Vagina (tissue), 2 donors: ENCODE results near the gene SLC22A4. TPM values are rescaled to one million over a fixed set of nuclear protein-coding genes. Genes with fewer than 3 reads are reported as not detected.

Source experiments
- DNase-seq, 2 donors: peaks; one replicate each; pipeline ENCODE4 v3.0.0-alpha.2; 2017; ENCODE audit errors: extremely low spot score in 2 of 2
- H3K27ac ChIP-seq: fragments of 200-600 bp; sonication (generic); one replicate; pipeline ENCODE4 v1.5.1; 2019
- H3K27me3 ChIP-seq: fragments of 200-600 bp; sonication (generic); one replicate; pipeline ENCODE4 v1.5.1; 2019
- H3K36me3 ChIP-seq, 2 donors: fragments of 200-600 bp; sonication (generic); one replicate each; pipeline ENCODE4 v1.5.1; 2017 to 2019
- H3K4me1 ChIP-seq: fragments of 200-600 bp; sonication (generic); one replicate; pipeline ENCODE4 v1.5.1; 2019
- H3K4me3 ChIP-seq, 2 donors: fragments of 200-600 bp; sonication (generic); 1 replicate in 1 of 2; 2 replicates in 1 of 2; pipeline ENCODE4 v1.5.1; 2016 to 2019
- H3K9me3 ChIP-seq: fragments of 200-600 bp; sonication (generic); one replicate; pipeline ENCODE4 v1.5.1; 2019
- POLR2A ChIP-seq, 2 donors: fragments of 450-650 bp; IDR thresholded peaks; one replicate each; pipeline ENCODE4 v1.6.1; 2017; ENCODE audit warnings: antibody characterized with exemption in 2 of 2, mild to moderate bottlenecking in 2 of 2, moderate library complexity in 2 of 2
- POLR2AphosphoS5 ChIP-seq, 2 donors: sonication (generic); formaldehyde crosslinking; IDR thresholded peaks; one replicate each; pipeline ENCODE4 v1.9.0; 2017; ENCODE audit warnings: antibody characterized with exemption in 2 of 2, mild to moderate bottlenecking in 2 of 2, low read depth in 1 of 2; ENCODE audit not compliant: insufficient read depth in 1 of 2
- intact Hi-C: fragments of 100-400 bp; cut with DNase I; formaldehyde crosslinking; loops from one replicate; pipeline ENCODE4 v1.15.1; 2023
- total RNA-seq: library from RNA; depleted of rRNA; stranded (reverse); fragments of >200 nt; gene quantifications from one replicate; pipeline ENCODE4 v1.2.3, GENCODE V29; 2016
- TF ChIP-seq, protein P1 (sequence below), 3 experiments: fragments of 450-650 bp in 2 of 3; fragments of 200-600 bp in 1 of 3; sonication (generic) in 1 of 3; IDR thresholded peaks; one replicate each; pipeline ENCODE4 v1.5.1; 2017 to 2019; ENCODE audit warnings: antibody characterized with exemption in 3 of 3, mild to moderate bottlenecking in 2 of 3, moderate library complexity in 2 of 3

Gene SLC22A4
- total RNA-seq, 1 donor from 2014 or later = 1.7 TPM

DNA sequence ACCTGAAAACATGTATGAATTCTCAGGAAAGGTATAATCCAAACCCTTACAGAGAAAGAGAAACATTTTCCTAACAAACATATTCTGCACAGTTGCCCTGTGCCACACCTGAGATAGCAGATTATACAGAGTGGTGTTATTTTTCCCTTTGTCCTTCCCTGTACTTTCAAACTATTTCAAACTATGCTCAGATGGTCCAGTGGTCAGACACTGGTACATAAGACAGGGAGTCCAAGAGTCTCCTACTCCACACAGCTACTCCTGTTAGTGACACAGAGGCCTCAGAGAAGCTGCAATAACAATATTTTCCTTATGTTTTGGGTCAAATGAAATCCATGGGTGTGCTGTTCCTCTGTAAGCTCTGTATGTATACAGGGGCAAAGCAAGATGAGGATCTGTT lies 45.3 kb downstream of the SLC22A4 start:
- no peaks in the 10 kb centered on the region for H3K36me3 ChIP-seq
- no peaks in the 10 kb centered on the region for H3K4me1 ChIP-seq
- H3K27me3 ChIP-seq = no peaks in the 10 kb centered on the region
- DNase-seq = no peak
- no peak overlapping the region for H3K27ac ChIP-seq
- no peaks in the 10 kb centered on the region for H3K9me3 ChIP-seq
- TF ChIP-seq POLR2A (IDR thresholded peaks at IDR 0.05) (no peak), POLR2AphosphoS5 (IDR thresholded peaks at IDR 0.05; ENCODE audit: insufficient read depth in 1 of 2, low read depth in 1 of 2) (no peak)
- TF ChIP-seq, protein P1, sequence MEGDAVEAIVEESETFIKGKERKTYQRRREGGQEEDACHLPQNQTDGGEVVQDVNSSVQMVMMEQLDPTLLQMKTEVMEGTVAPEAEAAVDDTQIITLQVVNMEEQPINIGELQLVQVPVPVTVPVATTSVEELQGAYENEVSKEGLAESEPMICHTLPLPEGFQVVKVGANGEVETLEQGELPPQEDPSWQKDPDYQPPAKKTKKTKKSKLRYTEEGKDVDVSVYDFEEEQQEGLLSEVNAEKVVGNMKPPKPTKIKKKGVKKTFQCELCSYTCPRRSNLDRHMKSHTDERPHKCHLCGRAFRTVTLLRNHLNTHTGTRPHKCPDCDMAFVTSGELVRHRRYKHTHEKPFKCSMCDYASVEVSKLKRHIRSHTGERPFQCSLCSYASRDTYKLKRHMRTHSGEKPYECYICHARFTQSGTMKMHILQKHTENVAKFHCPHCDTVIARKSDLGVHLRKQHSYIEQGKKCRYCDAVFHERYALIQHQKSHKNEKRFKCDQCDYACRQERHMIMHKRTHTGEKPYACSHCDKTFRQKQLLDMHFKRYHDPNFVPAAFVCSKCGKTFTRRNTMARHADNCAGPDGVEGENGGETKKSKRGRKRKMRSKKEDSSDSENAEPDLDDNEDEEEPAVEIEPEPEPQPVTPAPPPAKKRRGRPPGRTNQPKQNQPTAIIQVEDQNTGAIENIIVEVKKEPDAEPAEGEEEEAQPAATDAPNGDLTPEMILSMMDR (IDR thresholded peaks at IDR 0.05) = no peak
- no peak overlapping the region for H3K4me3 ChIP-seq
- intact Hi-C loops = no loop called here

DNA sequence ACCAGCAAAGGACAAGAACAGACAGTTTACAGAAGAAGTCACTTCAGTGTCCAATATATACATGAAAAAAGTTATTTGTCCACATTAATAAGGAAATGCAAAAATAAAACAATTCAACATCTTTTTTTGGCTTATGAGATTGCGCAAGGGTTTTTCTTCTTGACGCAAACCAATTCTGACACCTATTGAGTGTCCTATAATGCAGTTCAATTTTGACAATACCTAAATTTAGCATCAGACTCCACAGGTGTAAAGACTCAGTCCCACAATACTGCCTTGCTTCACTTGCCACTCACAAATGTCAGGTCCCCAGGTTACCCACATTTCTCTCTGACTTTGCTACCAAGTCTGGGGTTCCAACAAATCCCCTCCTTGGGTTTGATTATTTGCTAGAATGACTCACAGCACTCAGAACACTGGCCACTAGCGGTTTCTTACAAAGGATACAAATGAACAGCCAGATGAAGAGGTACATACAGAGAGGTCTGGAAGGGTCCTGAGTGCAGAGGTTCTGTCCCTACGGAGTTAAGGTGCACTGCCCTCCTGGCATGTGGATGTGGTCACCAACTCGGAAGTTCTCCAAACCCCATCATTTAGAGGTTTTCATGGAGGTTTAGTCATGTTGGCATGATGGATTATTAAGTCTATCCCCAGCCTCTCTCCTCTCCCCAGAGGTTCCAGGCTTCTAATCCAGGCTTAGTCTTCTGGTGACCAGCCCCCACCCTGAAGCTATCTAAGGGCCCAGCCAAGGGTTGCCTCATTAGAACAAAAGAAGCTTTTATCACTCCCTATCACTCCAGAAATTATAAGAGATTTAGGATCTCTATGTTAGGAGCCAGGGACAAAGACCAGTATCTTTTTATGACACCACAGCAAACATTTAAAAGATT lies 48.3 kb downstream of the SLC22A4 start:
- TF ChIP-seq POLR2A (IDR thresholded peaks at IDR 0.05) = no peak
- TF ChIP-seq, protein P1 (IDR thresholded peaks at IDR 0.05) = no peak
- no peak for TF ChIP-seq POLR2AphosphoS5 (IDR thresholded peaks at IDR 0.05; ENCODE audit: insufficient read depth in 1 of 2, low read depth in 1 of 2)
- Histone ChIP-seq H3K27me3 (no peaks in the 10 kb centered on the region), H3K9me3 (no peaks in the 10 kb centered on the region), H3K36me3 (no peaks in the 10 kb centered on the region), H3K27ac (no peak overlapping the region), H3K4me3 (no peak overlapping the region), H3K4me1 (no peaks in the 10 kb centered on the region)
- intact Hi-C loops = no loop called here
- DNase-seq = no peak

DNA sequence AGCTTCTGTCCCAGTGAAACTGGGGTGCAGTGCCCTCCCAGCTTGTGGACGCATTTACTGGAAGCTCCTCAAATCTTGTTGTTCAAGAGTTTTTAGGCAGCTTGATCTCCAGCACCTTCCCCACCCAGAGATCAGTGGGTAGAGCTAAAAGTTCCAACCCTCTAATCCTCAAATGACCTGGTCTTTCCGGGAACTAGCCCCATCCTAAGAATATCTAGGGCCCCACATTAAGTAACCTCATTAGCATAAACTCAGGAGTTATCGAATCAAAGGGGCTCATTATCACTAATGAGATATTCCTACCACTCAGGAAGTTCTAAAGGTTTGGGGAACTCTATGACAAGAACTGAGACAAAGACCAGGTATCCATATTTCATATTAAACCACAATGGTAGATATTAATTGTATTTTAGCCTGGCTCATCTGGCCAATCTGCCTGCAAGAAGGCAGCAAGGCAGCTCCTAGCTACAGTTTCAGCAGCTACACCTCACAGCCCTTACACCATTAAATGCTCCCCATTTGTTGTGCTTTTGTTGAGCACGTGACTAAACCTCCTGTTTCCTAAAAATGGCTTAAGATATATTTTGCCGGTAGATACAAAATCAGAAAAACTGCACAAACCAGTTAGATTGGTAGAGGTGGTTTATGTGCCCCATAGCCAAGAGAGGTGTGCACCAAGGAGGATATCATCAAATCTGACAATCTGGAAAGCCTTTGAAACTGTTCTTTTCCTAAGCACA lies 50.8 kb downstream of the SLC22A4 start:
- TF ChIP-seq, protein P1 (IDR thresholded peaks at IDR 0.05) = no peak
- TF ChIP-seq POLR2A (IDR thresholded peaks at IDR 0.05) (no peak), POLR2AphosphoS5 (IDR thresholded peaks at IDR 0.05; ENCODE audit: insufficient read depth in 1 of 2, low read depth in 1 of 2) (no peak)
- intact Hi-C loops = no loop called here
- DNase-seq = no peak
- Histone ChIP-seq H3K27me3 (no peaks in the 10 kb centered on the region), H3K9me3 (no peaks in the 10 kb centered on the region), H3K4me3 (no peak overlapping the region), H3K4me1 (no peaks in the 10 kb centered on the region), H3K36me3 (peaks cover 0 to 8% of the 10 kb centered on the region in 2 donors), H3K27ac (no peak overlapping the region)

DNA sequence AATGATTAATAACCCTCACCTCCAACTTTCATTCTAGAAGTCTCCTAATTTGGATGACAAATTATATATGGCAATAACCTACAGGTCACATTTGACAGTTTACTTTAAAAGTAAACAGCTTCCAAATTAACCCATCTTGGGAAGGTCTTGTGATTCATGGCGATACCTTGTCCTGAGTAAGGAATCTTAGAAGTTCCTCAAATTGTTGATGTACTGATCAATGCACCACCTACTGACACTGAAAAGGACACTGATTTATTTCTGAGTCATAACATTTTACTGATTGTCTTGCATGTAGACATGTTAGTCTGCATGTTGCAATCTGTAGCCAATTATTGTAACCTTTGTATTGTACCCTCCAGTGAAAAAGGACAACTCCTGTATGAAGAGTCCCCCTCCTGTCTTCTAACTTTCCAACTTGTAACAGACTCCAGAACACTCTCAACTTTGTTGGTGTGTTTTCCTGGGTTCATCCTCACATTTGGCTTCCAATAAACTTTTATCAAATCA lies 59.3 kb downstream of the SLC22A4 start:
- Histone ChIP-seq H3K27me3 (no peaks in the 10 kb centered on the region), H3K4me1 (no peaks in the 10 kb centered on the region), H3K4me3 (no peak overlapping the region), H3K9me3 (no peaks in the 10 kb centered on the region), H3K36me3 (peaks cover 0 to 8% of the 10 kb centered on the region in 2 donors), H3K27ac (no peak overlapping the region)
- intact Hi-C loops = no loop called here
- TF ChIP-seq, protein P1 (IDR thresholded peaks at IDR 0.05) = no peak
- no peak for TF ChIP-seq POLR2A (IDR thresholded peaks at IDR 0.05)
- no peak for TF ChIP-seq POLR2AphosphoS5 (IDR thresholded peaks at IDR 0.05; ENCODE audit: insufficient read depth in 1 of 2, low read depth in 1 of 2)
- no peak for DNase-seq
